HG03196 (cell line): ENCODE results near the gene DOK4.
A peak's percentile ranks its signal among the peaks of the same experiment; 100 is the strongest.
"Not testable (repeated sequence)": the region's sequence is repeated elsewhere in the genome, so short reads cannot be mapped to it uniquely, and the experiment has no call there.

Experiments used
- ATAC-seq: cut with Tn5 transposase; IDR thresholded peaks from one replicate; pipeline ENCODE4 v1.9.1; 2021; ENCODE audit not compliant: unreplicated experiment

DOK4 gene

GRCh38 chr16:57447186-57447962, 38.9 kb downstream of the DOK4 start, which contains the start of the genes CIAPIN1 and COQ9:
CIAPIN1 (minus strand) TSS chr16:57447385; CDS start chr16:57440928, 6,457 bp downstream.
COQ9 (plus strand) TSS chr16:57447479; CDS start chr16:57447506, 27 bp downstream.
- ATAC-seq = peak; percentile 97

DNA sequence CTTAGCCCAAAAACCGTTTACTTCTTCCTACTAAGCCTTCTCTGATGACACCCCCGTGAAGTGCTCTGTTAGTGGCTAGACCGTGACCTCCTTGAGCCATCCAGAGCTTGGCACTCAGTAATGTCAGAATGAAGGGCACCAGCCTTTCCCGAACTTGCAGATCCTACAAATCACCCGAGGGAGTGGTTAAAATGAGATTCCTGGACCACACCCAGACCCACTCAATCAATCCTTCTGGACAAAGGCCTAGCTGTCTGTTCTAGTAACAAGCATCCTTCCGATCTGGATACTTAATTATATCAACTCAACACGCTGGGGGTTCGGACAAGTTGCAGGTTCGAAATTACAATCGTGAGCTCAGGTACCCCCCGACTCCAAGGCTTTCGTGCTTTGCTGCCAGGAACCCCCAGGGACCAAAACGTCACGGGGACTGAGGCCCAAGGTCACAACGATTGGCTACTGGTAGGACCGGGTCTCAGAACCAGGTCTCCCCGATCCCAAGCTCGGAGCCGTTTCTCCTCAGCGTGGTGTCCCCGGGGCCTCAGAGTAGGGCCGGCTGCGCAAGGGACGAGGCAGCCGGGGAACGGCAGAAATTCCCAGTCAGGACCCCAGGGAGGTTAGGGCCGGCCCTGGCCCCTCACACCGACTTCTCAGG, 39.6 kb downstream of the DOK4 start:
- ATAC-seq = peak; percentile 26

DNA sequence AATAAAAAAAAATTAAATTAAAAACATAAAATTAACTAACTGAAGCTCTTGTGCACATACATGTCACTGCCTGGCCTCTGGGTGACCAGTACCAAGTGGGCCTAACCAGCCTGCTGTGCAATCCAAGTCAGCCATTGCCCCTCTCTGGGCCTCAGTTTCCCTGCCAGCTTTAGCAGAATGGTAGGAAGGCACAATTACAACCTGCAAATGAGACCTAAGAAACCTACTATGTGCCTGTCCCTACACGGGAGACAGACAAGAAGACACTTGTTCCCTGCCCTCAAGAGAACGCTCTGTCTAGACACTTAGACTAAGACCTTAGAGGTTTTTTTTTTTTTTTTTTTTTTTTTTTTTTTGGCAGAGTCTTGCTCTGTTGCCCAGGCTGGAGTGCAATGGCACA, 40.8 kb downstream of the DOK4 start:
- ATAC-seq = no peak

GRCh38 chr16:57444711-57445110, 41.6 kb downstream of the DOK4 start:
- ATAC-seq = no peak

DNA sequence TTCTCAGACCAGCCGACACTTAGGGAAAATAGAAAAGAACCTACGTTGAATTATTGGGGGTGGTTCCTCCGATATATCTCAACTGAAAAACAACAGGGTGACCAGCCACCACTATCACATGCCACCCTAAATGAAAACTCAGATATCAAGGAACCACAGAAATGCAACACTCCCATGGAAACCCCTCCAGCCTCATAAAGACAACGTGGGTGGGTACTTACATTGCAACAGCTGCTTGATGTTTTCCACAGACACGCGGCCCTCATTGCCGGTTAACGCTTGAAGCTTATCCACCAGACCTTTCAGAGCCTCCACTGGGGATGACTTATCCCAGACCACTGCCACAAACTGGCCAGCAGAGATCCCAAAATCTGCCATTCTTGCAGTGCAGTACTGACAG, 45.7 kb downstream of the DOK4 start:
- not testable (repeated sequence) for ATAC-seq

- not testable (repeated sequence) for ATAC-seq
These were observed 46.3 kb downstream of the DOK4 start for GRCh38 chr16:57439947-57440346.

DNA sequence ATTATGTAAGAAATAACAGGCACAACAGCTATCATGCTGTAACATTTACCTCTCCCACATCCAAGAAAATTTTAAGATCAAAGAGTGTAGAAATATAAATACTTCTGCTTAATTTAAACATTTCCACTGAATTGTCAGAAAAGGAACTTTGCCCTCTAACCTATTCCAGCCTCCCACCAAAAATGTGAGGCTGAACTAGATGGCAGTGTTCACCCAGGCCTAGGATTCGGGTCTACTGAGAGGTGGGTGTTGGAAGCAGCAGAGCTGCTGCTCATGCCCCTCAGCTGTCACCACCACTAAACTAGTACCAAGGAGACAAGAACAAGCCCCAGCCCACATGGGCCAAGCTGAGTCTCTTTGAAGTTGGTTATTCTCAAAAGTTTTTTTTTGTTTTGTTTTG, 50.5 kb downstream of the DOK4 start:
- ATAC-seq = no peak

DNA sequence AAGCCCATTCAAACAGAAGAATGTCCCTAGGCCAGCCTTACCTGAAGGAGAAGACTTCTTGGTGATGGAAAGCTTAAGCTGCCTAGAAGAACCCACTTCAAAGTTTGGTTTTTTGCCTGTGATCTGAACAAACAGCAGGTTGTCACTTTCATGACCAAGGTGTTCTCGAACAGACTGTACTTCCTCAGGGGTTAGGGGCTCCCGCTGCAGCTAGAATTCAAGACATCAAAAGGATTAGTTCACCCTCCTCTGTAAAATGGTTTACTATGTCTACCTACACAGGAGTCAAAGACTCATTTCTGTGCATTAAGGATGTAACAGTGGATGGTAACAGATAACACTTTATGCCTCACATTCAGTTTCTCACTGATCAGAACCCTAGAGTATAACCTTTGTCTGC, 52.3 kb downstream of the DOK4 start:
- no peak for ATAC-seq

- ATAC-seq = no peak
These were observed 53.3 kb downstream of the DOK4 start for GRCh38 chr16:57432989-57433388.

- no peak for ATAC-seq
These were observed 53.8 kb downstream of the DOK4 start for GRCh38 chr16:57432505-57432904.

DNA sequence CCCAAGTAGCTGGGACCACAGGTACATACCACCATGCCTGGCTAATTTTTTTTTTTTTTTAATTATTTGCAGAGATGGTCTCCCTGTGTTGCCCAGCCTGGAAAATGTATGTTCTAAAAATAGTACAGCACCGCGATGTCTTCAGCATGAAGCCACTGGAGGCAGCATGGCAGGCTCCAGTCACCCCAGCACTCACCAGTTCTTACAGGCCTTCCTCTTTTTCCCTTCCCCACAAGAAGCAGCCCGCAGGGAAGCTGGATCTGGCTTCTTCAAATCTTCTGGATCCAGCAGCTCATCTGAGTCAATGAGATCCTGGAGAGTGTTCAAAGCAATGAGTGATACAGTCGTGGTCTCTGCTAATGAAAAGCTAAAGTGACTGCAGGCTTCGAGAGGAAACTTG, 55.3 kb downstream of the DOK4 start:
- no peak for ATAC-seq

GRCh38 chr16:57427824-57428223, 58.5 kb downstream of the DOK4 start:
- ATAC-seq = no peak

GRCh38 chr16:57427307-57427706, 59.0 kb downstream of the DOK4 start:
- ATAC-seq = no peak

- no peak for ATAC-seq
These were observed 59.9 kb downstream of the DOK4 start for GRCh38 chr16:57426356-57426755.

GRCh38 chr16:57424583-57424982, 61.7 kb downstream of the DOK4 start:
- no peak for ATAC-seq

DNA sequence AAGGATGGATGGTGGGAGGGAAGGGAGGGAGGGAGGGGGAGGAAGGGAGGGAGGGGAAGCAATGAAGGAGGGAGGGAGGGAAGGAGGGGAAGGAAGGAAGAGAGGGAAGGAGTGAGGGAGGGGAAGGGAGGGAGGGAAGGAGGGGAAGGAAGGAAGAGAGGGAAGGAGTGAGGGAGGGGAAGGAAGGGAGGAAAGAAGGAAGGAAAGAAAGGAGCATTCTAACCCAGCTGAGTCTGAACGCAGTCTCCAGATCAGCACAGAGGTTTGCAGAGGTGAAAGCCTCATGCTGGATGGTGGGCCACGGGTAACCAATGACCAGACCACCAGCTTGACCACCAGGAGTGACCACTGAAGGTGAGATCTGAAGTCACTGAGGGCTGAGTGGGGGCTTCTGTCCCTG, 63.1 kb downstream of the DOK4 start:
- ATAC-seq = no peak

GRCh38 chr16:57422026-57422944, 64.0 kb downstream of the DOK4 start:
- ATAC-seq = no peak
